GM20000 (cell line): ENCODE measurements around the gene SALL1.

ENCODE experiments used
- DNase-seq: peaks from one replicate; pipeline ENCODE4 v3.0.0; 2012; ENCODE audit warnings: low spot score
- CTCF ChIP-seq: IDR thresholded peaks from 2 replicates; pipeline ENCODE4 v1.5.1; 2012; ENCODE audit warnings: mild to moderate bottlenecking, control low read depth; ENCODE audit errors: extremely low read depth, missing control alignments

The SALL1 gene

GRCh38 chr16:51151961-51152663 lies 1.0 kb upstream of the SALL1 start:
- peak; percentile 57 for DNase-seq
- TF ChIP-seq CTCF: no peak

- TF ChIP-seq CTCF: no peak
- no peak for DNase-seq
Observed at GRCh38 chr16:51151435-51151960, 428 bp upstream of the SALL1 start.

GRCh38 chr16:51150165-51150887 lies 744 bp downstream of the SALL1 start:
- no peak for TF ChIP-seq CTCF
- DNase-seq: no peak

GRCh38 chr16:51149721-51150164 lies 1.3 kb downstream of the SALL1 start:
- DNase-seq: no peak

GRCh38 chr16:51149251-51149661 lies 1.8 kb downstream of the SALL1 start:
- TF ChIP-seq CTCF: no peak
- no peak for DNase-seq

More at GRCh38 chr16:51149721-51150164, 1.3 kb downstream of the SALL1 start:
- TF ChIP-seq CTCF: no peak

GRCh38 chr16:51148678-51149228 lies 2.3 kb downstream of the SALL1 start:
- DNase-seq: no peak
- no peak for TF ChIP-seq CTCF
